Fibroblast of peridontal ligament (primary cell): ENCODE results near the gene ADGRB3.
"Not testable (repeated sequence)": the region's sequence is repeated elsewhere in the genome, so short reads cannot be mapped to it uniquely, and the experiment has no call there.

Source experiments
- DNase-seq: peaks from one replicate; pipeline ENCODE4 v3.0.0-alpha.2; 2010; ENCODE audit errors: extremely low read depth

ADGRB3 gene

DNA sequence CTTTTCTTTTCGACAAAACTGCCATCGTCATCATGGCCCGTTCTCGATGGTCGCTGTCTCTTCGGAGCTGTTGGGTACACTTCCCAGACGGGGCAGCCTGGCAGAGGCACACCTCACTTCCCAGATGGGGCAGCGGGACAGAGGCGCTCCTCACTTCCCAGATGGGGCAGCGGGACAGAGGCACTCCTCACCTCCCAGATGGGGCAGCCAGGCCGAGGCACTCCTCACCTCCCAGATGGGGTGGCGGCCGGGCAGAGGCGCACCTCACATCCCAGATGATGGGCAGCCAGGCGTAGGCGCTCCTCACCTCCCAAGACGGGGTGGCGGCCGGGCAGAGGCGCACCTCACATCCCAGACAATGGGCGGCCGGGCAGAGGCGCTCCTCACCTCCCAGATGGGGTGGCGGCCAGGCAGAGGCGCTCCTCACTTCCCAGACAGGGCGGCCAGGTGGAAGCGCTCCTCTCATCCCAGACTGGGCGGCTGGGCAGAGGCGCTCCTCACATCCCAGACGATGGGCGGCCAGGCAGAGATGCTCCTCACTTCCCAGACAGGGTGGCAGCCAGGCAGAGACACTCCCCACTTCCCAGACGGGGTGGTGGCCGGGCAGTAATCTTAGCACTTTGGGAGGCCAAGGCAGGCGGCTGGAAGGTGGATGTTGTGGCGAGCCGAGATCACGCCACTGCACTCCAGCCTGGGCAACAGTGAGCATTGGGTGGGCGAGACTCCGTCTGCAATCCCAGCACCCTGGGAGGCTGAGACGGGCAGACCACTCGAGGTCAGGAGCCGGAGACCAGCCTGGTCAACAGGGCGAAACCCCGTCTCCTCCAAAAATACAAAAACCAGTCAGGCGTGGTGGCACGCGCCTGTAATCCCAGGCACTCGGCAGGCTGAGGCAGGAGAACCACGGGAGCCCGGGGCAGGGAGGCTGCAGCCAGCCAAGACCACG lies 486.7 kb downstream of the ADGRB3 start:
- not testable (repeated sequence) for DNase-seq

GRCh38 chr6:69122407-69122773 lies 487.3 kb downstream of the ADGRB3 start:
- no peak for DNase-seq

DNA sequence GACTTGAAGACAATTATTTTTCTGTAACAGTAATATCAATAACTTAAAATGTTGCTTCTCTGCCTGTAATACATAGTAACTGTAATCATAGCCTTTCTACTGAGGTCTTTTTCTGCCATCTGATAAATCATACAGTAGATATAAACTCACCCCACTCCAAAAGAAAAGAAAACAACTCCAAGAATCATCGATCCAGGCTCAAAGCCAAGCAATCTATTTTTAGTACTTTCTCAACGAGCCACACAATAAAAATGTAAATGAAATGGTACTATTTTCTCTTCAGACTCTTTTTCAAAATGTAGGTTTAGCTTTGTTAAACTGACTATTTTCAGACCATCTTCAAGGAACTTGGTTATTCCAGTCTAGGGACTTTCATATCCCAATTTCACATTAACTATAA lies 493.3 kb downstream of the ADGRB3 start:
- no peak for DNase-seq

DNA sequence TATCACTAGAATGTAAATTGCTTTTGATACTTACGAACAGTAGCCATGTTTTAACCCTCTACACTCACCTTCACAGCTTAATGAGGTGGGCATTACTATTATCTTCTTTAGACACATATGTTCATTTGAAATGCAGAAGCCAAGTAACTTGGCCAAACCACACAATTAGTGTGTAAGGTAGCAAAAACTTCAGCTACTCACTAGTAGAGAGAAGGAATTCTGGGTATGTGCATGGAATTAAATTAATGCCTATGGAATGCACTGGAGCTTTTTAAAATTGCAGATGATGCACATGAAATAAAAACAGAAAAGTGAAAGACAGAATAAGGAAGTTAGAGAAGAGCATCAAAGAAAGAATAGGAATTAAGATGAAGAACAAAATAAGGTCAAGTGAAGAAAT lies 494.0 kb downstream of the ADGRB3 start:
- DNase-seq: no peak

DNA sequence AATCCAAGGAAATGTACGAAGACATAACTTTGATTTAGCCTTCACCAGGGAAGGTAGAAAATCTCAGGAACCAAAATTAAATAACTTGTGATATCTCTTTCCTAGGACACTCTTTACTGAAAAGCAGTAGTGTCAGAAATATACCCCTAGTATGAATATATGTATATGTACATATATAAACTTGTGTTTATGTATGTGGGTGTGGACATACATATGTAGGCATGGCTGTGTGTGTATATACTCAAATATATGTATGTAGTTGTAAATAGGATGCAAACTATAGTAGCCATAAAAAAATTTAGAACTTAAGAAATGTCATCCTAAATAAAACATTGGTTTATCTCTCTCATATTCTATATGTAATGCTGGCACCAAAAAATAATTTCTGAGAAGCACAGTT lies 500.8 kb downstream of the ADGRB3 start:
- DNase-seq: no peak

DNA sequence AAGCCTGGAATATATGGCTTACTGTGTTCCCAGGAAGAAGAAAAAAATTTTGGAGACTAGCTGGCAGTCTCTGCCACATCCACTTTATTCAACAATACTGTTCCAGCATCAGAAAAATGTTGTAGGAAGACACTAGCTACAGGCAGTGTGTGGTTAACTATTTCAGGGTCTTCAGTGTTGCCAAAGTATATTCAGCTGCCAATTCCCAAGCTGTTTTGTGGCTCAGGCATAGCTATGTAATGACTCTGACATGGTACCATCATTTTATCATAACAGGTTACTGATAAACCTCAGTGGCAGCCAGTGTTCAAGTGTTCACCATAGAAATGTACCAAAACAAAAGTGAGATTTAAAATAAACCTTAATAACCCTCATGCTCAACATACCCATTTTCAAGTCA lies 503.1 kb downstream of the ADGRB3 start:
- no peak for DNase-seq

- DNase-seq: no peak
Measured at GRCh38 chr6:69138893-69139494, 503.9 kb downstream of the ADGRB3 start.

DNA sequence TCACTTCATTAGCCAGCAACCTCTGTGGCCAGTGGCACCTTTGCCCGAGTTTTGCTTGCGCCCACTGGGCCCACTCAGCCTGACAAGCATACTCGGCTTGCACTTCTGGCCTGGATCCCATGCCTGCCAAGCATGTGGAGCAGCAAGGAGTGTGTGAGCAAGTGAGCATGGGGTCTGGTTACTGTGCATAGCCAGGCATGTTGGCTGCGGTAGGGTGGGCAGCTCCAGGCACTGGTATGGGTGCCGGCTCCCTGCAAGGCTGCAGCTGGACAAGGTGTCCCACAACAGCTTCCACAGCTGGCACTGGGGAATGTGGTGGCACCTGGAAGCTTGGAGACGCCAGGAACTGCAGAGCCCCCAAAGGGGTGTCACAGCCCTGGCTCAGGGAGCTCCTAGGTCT lies 510.0 kb downstream of the ADGRB3 start:
- DNase-seq: no peak

- DNase-seq: no peak
Measured at GRCh38 chr6:69146385-69146784, 511.3 kb downstream of the ADGRB3 start.

DNA sequence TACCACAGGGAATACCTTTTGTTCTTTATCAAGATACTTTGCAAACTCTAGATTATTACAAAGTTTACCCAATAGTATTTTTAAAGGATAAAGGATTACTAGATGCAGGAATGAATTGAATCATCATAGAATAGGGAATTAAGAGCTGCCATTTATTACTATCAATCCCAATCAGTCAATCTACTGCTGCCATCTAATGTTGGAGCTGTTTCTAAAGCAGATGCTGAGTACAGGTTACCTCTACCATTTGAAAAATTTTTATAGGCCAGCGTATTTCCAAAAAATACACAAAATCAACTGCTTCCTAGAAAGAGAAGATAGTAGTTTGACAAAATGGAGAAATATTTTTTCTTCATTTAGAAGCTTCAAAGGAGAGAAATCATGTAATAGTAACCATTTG lies 520.4 kb downstream of the ADGRB3 start:
- no peak for DNase-seq

- no peak for DNase-seq
Measured at GRCh38 chr6:69162811-69163210, 527.7 kb downstream of the ADGRB3 start.

DNA sequence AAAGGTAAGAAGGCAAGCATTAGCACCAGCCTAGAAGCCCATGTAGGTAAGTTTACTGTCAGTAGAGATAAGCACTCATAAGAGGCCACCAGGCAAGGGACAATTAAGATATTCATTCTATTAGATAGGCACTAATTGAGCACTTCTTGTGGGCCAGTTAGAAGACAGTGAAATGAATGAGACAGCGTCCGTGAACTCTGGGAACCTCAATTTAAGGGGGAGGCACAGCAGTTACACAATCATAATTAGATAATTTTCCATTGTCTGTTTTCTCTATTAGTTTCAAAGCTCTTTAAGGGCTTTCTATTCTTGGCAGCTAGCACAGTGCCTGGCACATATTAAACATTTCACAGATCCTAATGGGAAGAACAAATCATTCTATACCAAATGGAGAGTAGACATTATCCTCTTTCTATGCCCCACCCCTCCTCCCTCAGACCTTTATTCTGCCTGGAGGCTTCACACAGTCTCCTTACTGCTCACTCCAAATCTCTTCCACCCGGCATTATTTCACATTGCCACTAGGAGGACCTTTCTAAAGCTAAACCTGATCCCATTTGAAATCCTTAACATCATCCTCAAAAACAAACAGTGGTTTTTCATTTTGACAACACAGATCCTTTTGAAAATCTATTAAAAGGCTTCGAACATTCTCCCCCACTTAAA lies 529.6 kb downstream of the ADGRB3 start:
- DNase-seq: no peak

- no peak for DNase-seq
Measured at GRCh38 chr6:69179681-69180080, 544.6 kb downstream of the ADGRB3 start.

DNA sequence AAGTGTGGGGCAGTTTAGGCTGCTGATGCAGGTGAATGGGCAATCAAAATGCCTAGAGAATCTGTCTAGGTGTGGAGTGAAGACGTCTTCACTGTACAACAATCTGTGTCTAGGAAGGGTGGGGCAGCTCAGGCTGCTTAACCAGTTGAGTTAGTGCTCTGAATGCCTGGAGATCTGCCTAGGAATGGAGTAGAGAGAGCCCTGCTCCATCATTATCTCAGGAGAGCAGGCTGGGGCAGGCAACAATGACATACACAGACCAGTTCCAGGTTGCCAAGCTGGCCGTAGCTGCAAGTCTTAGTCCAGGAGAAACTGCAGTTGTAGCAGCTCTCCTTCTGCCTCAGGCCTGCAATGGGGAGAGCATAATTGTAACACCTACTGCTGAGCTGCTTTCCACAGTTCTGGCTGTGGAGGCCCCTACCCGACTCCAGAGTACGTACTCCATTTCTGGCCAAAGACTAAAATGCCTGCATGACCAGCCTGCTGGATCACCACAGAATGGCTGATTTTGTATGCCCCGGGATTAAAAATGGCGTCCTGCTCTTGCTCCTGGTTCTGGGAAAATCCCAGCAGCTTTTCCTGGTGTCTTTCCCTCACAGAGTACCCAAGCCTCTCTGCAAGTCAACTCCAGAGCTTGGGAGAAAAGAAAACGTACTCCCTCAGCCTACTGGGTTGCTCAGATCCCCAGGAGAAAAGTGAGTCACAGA lies 545.4 kb downstream of the ADGRB3 start:
- DNase-seq: no peak

- DNase-seq: no peak
Measured at GRCh38 chr6:69181964-69182363, 546.9 kb downstream of the ADGRB3 start.

DNA sequence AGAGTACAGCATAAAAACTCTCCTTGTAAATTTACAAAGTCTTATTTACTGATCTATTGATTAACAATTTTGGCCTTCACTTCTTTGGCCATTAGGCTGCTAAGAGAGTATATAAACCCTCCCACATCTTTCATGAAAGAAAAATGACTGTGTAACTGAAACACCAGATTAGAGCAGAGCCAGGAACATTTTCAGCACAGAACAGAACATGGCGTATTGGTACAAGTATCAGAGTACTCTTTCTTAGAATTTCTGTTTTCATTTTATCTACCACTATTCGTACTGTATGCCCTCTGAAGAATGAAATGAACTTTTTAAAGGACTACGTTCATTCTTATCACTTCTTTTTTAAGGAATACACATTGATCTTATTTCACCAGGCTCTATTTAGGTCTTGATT lies 550.2 kb downstream of the ADGRB3 start:
- no peak for DNase-seq

DNA sequence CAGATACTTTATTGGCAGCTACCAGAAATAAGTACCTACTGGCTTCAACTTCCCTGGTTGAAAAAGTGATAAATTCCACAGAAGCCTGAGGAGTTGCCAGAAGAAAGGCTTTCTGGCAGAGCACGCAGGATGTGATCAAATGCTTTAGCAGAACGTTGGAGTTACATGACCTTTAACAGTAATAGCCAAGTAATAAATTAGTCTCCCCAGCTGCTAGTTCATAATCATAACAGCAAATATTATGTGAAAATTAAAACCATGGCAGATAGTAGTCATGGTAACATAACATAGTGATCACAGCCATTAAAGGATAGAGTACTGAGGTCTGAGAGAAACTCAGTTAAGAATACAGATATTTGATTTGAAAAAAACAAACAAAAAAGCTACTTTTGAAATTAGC lies 567.7 kb downstream of the ADGRB3 start:
- DNase-seq: no peak

DNA sequence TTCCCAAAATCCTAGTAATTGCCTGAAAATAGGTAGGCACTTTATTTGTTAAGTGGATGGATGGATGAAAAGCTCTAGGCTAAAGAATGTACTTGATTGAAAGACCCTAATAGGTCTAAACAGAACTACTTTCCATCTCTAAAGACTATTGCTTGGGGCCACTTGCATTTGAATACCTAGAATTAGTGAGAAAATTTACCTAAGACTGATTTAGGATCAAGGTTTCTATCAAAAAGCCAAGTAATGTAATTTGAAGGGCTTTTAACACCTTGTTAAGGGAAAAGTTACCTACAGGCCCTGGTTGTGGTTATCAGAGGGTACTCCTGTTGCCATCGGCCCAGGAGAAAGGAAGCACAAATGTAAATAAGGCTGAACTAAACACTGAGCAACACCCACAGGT lies 581.0 kb downstream of the ADGRB3 start:
- no peak for DNase-seq

- no peak for DNase-seq
Measured at GRCh38 chr6:69217343-69217742, 582.3 kb downstream of the ADGRB3 start.

- no peak for DNase-seq
Measured at GRCh38 chr6:69220375-69220774, 585.3 kb downstream of the ADGRB3 start.

GRCh38 chr6:69232008-69232407 lies 596.9 kb downstream of the ADGRB3 start:
- DNase-seq: no peak

DNA sequence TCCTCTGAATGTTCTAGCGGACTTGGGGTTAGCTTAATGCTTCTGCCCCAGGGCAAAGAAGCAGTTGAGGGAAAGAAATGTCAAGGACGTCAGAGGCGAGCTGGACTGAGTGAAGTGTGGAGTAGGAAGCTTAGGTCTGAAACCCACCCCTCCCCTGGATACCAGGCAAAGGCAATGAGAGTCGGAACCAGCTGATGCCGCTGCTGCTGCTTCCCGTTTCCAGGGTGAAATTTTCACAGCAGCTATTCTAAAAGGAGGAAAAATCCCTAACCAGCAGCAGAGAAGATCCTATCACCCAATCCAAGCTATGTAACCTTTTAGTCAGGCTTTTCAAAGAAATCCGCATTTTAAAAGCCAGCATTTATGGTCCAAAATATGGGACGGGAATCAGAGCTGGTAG lies 597.4 kb downstream of the ADGRB3 start:
- no peak for DNase-seq
